ENCODE measurements around the gene USP40. TPM values are rescaled to one million over a fixed set of nuclear protein-coding genes. Genes with fewer than 3 reads are reported as not detected.

USP40 gene
- total RNA-seq, 2 experiments from 2014 or later, result 0.51 to 1.7 TPM

DNA sequence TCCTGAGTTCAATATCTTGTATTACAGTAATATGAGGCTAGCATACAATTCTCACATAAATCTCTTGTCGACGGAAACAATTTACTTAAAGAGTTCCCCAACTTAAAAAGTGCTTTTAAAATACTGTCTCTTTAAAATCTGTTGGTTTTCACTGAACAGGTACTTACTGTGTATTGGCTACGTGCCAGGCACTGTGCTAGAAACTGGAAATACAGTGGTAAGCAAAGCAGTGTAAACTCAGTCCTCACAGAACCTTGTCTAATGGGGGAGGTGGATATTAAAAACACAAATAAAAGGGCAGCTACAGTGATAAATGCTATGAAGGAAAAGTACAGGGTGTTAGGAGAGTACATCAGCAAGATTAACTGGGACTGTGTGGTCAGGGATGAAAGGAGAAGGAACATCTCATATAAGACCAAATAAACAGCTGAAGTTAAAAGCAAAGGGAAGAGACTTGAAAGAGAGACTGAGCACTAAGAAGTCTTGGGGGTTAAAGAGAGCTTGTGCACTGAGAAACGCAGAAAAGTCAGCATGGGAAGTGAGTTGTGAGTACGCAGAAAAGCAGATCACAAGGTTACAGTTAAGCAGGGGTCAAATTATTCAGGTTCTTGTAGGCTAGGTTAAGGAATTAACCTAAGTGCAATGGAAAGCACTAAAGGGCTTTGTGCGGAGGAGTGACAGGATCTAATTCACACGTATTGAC is 52.5 kb downstream of the USP40 start:
- intact Hi-C loops (cut with micrococcal nuclease; ENCODE audit: unreplicated experiment), result no loop called here

GRCh38 chr2:233503947-233504637 is 62.5 kb downstream of the USP40 start:
- Histone ChIP-seq H3K9me2 (ENCODE audit: insufficient read depth, low read length) (no peaks in the 10 kb centered on the region), H3K9me3 (ENCODE audit: low read length) (peaks cover 47% of the 10 kb centered on the region), H3K4me2 (ENCODE audit: low read length) (no peak overlapping the region), H3K27ac (ENCODE audit: low read depth, low read length, poor library complexity, severe bottlenecking) (no peak overlapping the region), H3K4me1 (ENCODE audit: insufficient read depth, low read length, poor library complexity, severe bottlenecking) (no peaks in the 10 kb centered on the region), H4K20me1 (ENCODE audit: insufficient read depth, low read length) (no peaks in the 10 kb centered on the region), H3K79me2 (ENCODE audit: insufficient read depth, low read depth, low read length) (no peaks in the 10 kb centered on the region), H3K4me3 (ENCODE audit: low read depth, low read length, poor library complexity, severe bottlenecking) (no peak overlapping the region), H3K36me3 (ENCODE audit: insufficient read depth, low read length) (peaks cover 10% of the 10 kb centered on the region; the same call in 1 of the 2 replicates), H2AFZ (ENCODE audit: low read length) (no peak overlapping the region)
- intact Hi-C loops (cut with micrococcal nuclease; ENCODE audit: unreplicated experiment), result no loop called here
- ChIA-PET POLR2A (interaction anchor here (0.6 to 1.5 kb wide), 3 partner anchors 8 to 10 kb away, joined by 3 to 9 read pairs (median 4); no protein-coding TSS in a partner anchor), CTCF (ENCODE audit: unreplicated experiment) (no interaction called here)
- TF ChIP-seq, protein P1, sequence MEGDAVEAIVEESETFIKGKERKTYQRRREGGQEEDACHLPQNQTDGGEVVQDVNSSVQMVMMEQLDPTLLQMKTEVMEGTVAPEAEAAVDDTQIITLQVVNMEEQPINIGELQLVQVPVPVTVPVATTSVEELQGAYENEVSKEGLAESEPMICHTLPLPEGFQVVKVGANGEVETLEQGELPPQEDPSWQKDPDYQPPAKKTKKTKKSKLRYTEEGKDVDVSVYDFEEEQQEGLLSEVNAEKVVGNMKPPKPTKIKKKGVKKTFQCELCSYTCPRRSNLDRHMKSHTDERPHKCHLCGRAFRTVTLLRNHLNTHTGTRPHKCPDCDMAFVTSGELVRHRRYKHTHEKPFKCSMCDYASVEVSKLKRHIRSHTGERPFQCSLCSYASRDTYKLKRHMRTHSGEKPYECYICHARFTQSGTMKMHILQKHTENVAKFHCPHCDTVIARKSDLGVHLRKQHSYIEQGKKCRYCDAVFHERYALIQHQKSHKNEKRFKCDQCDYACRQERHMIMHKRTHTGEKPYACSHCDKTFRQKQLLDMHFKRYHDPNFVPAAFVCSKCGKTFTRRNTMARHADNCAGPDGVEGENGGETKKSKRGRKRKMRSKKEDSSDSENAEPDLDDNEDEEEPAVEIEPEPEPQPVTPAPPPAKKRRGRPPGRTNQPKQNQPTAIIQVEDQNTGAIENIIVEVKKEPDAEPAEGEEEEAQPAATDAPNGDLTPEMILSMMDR (conservative IDR thresholded peaks at IDR 0.05; ENCODE audit: low read length), result no peak
- no peak for TF ChIP-seq EZH2phosphoT487 (IDR thresholded peaks at IDR 0.05; ENCODE audit: borderline replicate concordance, low read depth, low read length)
- no peak for DNase-seq (ENCODE audit: low spot score)
- BruUV-seq (replicated peaks), result no TSS peak

More for the DNA sequence above, 52.5 kb downstream of the USP40 start:
- ChIA-PET POLR2A (interaction anchor here (0.6 to 3.3 kb wide), 7 partner anchors 9 to 453 kb away, joined by 3 to 19 read pairs (median 5); no protein-coding TSS in a partner anchor), CTCF (ENCODE audit: unreplicated experiment) (interaction anchor here (1.2 to 1.4 kb wide), 2 partner anchors 11 to 43 kb away, joined by 3 to 5 read pairs; no protein-coding TSS in a partner anchor)
- H2AFZ ChIP-seq (ENCODE audit: low read length), result peak overlapping the region; percentile 76
- peaks cover 12% of the 10 kb centered on the region for H3K36me3 ChIP-seq (ENCODE audit: insufficient read depth, low read length)
- H3K9me3 ChIP-seq (ENCODE audit: low read length), result peaks cover 15% of the 10 kb centered on the region; the same call in 1 of the 2 replicates
- peak; percentile 89 for DNase-seq (ENCODE audit: low spot score)
- no TSS peak for BruUV-seq (replicated peaks)
- H3K9me2 ChIP-seq (ENCODE audit: insufficient read depth, low read length), result no peaks in the 10 kb centered on the region
- H3K27ac ChIP-seq (ENCODE audit: low read depth, low read length, poor library complexity, severe bottlenecking), result peak overlapping the region; percentile 76
- H4K20me1 ChIP-seq (ENCODE audit: insufficient read depth, low read length), result no peaks in the 10 kb centered on the region
- TF ChIP-seq EZH2phosphoT487 (IDR thresholded peaks at IDR 0.05; ENCODE audit: borderline replicate concordance, low read depth, low read length), result no peak
- TF ChIP-seq, protein P1 (conservative IDR thresholded peaks at IDR 0.05; ENCODE audit: low read length), result no peak
- peak overlapping the region; percentile 36 for H3K4me3 ChIP-seq (ENCODE audit: low read depth, low read length, poor library complexity, severe bottlenecking)
- H3K4me1 ChIP-seq (ENCODE audit: insufficient read depth, low read length, poor library complexity, severe bottlenecking), result peaks cover 66% of the 10 kb centered on the region
- H3K79me2 ChIP-seq (ENCODE audit: insufficient read depth, low read depth, low read length), result no peaks in the 10 kb centered on the region
- peak overlapping the region; percentile 63 for H3K4me2 ChIP-seq (ENCODE audit: low read length)
